Measurements from ENCODE around the gene WDR81. TPM values are rescaled to one million over a fixed set of nuclear protein-coding genes. Genes with fewer than 3 reads are reported as not detected.
"Not testable (repeated sequence)": the region's sequence is repeated elsewhere in the genome, so short reads cannot be mapped to it uniquely, and the experiment has no call there.

WDR81 gene
- total RNA-seq, 1 donor from 2014 or later, result 49.9 TPM

DNA sequence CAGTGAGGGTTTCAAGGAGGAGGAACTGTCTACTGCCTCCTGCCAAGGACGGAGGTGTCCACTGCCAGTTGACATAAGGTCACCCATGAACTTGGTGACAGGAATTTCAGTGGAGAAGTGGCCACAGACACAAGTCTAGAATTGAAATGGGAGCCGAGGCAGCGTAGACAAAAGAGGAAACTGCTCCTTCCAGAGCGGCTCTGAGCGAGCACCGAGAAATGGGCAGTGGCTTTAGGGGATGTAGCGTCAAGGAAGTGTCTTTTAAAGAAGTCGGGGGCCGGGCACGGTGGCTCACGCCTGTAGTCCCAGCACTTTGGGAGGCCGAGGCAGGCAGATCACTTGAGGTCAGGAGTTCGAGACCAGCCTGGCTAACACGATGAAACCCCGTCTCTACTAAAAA, 34.3 kb downstream of the WDR81 start:
- TF ChIP-seq, protein P1, sequence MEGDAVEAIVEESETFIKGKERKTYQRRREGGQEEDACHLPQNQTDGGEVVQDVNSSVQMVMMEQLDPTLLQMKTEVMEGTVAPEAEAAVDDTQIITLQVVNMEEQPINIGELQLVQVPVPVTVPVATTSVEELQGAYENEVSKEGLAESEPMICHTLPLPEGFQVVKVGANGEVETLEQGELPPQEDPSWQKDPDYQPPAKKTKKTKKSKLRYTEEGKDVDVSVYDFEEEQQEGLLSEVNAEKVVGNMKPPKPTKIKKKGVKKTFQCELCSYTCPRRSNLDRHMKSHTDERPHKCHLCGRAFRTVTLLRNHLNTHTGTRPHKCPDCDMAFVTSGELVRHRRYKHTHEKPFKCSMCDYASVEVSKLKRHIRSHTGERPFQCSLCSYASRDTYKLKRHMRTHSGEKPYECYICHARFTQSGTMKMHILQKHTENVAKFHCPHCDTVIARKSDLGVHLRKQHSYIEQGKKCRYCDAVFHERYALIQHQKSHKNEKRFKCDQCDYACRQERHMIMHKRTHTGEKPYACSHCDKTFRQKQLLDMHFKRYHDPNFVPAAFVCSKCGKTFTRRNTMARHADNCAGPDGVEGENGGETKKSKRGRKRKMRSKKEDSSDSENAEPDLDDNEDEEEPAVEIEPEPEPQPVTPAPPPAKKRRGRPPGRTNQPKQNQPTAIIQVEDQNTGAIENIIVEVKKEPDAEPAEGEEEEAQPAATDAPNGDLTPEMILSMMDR (IDR thresholded peaks at IDR 0.05), result no peak
- H3K36me3 ChIP-seq, result no peaks in the 10 kb centered on the region
- peak overlapping the region; percentile 31 for H3K27ac ChIP-seq
- DNase-seq, result no peak
- no peaks in the 10 kb centered on the region for H3K27me3 ChIP-seq (ENCODE audit: low read depth)
- intact Hi-C loops (cut with DNase I), result no loop called here
- no peak overlapping the region for H3K4me3 ChIP-seq
- no peaks in the 10 kb centered on the region for H3K9me3 ChIP-seq
- ATAC-seq, result no peak
- peaks cover 25% of the 10 kb centered on the region for H3K4me1 ChIP-seq

DNA sequence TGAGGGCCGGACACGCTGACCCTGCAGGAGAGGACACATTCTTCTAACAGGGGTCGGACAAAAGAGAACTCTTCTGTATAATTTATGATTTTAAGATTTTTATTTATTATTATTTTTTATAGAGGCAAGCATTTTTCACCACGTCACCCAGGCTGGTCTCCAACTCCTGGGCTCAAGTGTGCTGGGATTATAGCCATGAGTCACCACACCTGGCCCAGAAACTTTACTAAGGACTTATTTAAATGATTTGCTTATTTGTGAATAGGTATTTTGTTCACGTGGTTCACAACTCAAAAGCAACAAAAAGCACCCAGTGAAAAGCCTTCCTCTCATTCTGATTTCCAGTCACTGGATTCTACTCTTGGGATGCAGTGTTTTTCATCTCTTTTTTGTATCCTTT, 35.0 kb downstream of the WDR81 start:
- Histone ChIP-seq H3K9me3 (no peaks in the 10 kb centered on the region), H3K36me3 (no peaks in the 10 kb centered on the region), H3K4me1 (peaks cover 25% of the 10 kb centered on the region), H3K4me3 (no peak overlapping the region), H3K27ac (peak overlapping the region; percentile 31), H3K27me3 (ENCODE audit: low read depth) (no peaks in the 10 kb centered on the region)
- intact Hi-C loops (cut with DNase I), result no loop called here
- DNase-seq, result no peak
- peak in 1 of 2 donors; percentile 55 for ATAC-seq
- TF ChIP-seq, protein P1 (IDR thresholded peaks at IDR 0.05), result no peak

DNA sequence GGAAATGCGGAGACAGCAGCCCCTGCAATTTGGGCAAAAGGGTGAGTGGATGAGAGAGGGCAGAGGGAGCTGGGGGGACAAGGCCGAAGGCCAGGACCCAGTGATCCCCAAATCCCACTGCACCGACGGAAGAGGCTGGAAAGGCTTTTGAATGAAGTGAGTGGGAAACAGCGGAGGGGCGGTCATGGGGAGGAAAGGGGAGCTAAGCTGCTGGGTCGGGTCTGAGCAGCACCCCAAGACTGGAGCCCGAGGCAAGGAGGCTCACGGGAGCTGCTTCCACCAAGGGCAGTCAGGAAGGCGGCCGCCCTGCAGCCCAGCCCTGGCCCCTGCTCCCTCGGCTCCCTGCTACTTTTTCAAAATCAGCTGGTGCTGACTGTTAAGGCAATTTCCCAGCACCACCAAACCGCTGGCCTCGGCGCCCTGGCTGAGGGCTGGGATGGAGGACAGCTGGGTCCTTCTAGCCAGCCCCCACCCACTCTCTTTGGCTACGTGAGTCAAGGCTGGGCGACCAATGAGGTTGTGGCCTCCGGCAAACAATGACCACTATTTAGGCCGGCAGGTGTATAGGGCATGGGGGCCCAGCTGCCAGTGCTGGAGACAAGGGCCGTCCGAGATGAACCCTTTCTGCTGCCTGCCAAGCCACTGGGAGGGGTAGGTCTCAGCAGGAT, 37.9 kb downstream of the WDR81 start:
- peaks cover 36% of the 10 kb centered on the region for H3K4me1 ChIP-seq
- intact Hi-C loops (cut with DNase I), result no loop called here
- ATAC-seq, result peak; percentile 20 to 67
- H3K27me3 ChIP-seq (ENCODE audit: low read depth), result no peaks in the 10 kb centered on the region
- peak overlapping the region; percentile 75 for H3K27ac ChIP-seq
- no peaks in the 10 kb centered on the region for H3K9me3 ChIP-seq
- peak overlapping the region; percentile 52 for H3K4me3 ChIP-seq
- DNase-seq, result no peak
- H3K36me3 ChIP-seq, result no peaks in the 10 kb centered on the region
- TF ChIP-seq, protein P1 (IDR thresholded peaks at IDR 0.05), result no peak

DNA sequence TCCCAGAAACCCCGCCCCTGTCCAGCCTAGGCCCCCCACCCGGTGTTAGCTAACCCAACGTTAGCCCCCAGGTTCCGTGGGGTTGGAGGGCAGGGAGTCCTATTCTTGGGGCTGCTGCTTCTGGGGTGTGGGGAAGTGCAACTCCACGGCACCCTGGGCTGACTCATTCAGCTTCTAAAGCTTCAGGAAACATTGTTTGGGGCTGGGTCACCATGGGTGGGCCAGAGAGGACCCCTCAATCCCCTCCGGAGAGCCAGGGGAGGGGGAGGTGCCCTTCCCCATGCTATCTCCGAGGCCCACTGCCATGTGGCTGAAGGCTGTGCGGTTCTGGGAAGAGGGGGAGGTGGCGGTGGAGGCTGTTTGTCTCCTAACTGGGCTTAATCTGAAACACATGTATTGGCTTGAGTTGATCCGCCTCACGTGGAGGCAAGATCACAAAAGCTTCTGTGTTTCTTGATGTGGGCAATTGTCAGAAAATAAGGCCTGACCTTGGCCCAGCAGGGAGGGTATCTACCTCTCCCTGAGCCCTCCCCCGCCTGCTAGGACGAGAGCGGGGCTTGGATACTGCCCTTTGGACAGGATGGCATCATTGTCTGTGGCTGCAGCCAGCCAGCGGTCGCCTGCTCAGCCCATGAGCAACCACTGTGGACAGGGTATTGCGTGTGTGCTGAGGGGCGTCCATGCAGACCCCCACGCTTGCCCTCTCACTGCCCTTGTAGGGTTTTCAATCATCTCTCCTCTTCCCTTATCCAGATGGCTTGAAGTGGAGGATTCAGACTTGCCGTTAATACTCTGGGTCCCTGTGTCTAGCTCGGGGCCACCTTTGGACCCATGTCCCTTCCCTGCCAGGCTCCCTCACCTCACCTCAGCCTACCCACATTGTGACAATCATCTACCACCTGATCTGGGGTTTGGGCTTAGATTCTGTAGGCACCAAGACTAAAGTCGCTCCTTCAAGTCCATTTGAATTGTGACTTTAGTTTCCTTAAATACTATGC, 38.7 kb downstream of the WDR81 start:
- peak overlapping the region; percentile 75 for H3K27ac ChIP-seq
- no peaks in the 10 kb centered on the region for H3K27me3 ChIP-seq (ENCODE audit: low read depth)
- peaks cover 36% of the 10 kb centered on the region for H3K4me1 ChIP-seq
- DNase-seq, result no peak
- H3K4me3 ChIP-seq, result peak overlapping the region; percentile 52
- no peaks in the 10 kb centered on the region for H3K36me3 ChIP-seq
- peak; percentile 27 to 38 for ATAC-seq
- intact Hi-C loops (cut with DNase I), result no loop called here
- no peaks in the 10 kb centered on the region for H3K9me3 ChIP-seq
- TF ChIP-seq, protein P1 (IDR thresholded peaks at IDR 0.05), result no peak

DNA sequence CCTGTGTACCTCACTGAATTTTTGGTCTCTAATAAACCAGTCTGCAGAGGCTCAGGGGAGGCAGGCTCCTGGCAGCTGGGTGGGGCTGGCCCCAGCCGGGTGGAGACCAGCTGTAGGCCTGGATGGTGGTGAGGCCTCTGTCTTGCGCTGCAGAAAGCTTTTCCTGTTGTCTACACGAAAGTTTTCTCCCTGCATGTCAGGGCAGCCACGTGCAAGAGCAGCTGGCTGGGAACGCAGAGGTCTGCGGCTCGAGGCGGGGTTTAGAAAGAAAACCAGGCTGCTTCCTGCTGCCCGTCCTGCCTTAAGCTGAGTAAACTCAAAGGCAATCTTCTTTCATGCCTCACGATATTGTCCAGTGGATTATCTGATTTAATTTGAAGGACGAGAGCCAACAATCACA, 39.8 kb downstream of the WDR81 start:
- DNase-seq, result peak; percentile 70
- H3K36me3 ChIP-seq, result no peaks in the 10 kb centered on the region
- intact Hi-C loops (cut with DNase I), result no loop called here
- ATAC-seq, result peak; percentile 27 to 72
- H3K27me3 ChIP-seq (ENCODE audit: low read depth), result no peaks in the 10 kb centered on the region
- TF ChIP-seq, protein P1 (IDR thresholded peaks at IDR 0.05), result no peak
- no peaks in the 10 kb centered on the region for H3K9me3 ChIP-seq
- peak overlapping the region; percentile 52 for H3K4me3 ChIP-seq
- H3K4me1 ChIP-seq, result peaks cover 36% of the 10 kb centered on the region
- H3K27ac ChIP-seq, result peak overlapping the region; percentile 75

DNA sequence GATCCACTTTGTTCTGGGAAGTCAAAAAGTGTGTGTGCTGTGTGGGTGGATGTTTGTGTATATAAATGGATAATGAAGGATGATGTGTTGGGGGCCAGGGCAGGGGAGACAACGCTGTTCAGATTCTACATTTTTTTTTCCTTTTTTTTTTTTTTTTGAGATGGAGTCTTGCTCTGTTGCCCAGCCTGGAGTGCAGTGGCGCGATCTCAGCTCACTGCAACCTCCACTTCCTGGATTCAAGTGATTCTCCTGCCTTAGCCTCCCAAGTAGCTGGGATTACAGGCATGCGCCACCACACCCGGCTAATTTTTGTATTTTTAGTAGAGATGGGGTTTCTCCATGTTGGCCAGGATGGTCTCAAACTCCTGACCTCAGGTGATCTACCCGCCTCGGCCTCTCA, 40.2 kb downstream of the WDR81 start:
- DNase-seq; H3K36me3 ChIP-seq; ATAC-seq; H3K27me3 ChIP-seq (ENCODE audit: low read depth); intact Hi-C loops (cut with DNase I); H3K4me3 ChIP-seq; H3K9me3 ChIP-seq: not testable (repeated sequence)
- peak overlapping the region; percentile 75 for H3K27ac ChIP-seq
- peaks cover 40% of the 10 kb centered on the region for H3K4me1 ChIP-seq

All from lower lobe of right lung (tissue), 2 donors.